Fibroblast of the aortic adventitia (primary cell): ENCODE measurements around the gene NEBL. TPM values are rescaled to one million over a fixed set of nuclear protein-coding genes. Genes with fewer than 3 reads are reported as not detected.

Experiments
- DNase-seq: peaks from one replicate; pipeline ENCODE4 v3.0.0-alpha.2; 2010; ENCODE audit warnings: low read depth
- H3K4me3 ChIP-seq: 2 replicates; pipeline ENCODE4 v1.5.1; 2011; ENCODE audit warnings: low read depth, mild to moderate bottlenecking, control low read depth, low read length, moderate library complexity
- CTCF ChIP-seq: IDR thresholded peaks from 2 replicates; pipeline ENCODE4 v1.5.1; 2011; ENCODE audit warnings: mild to moderate bottlenecking, low read length, control low read depth, inconsistent platforms; ENCODE audit not compliant: insufficient read depth
- total RNA-seq: library from RNA; depleted of rRNA; stranded (reverse); fragments of >200 nt; gene quantifications from 2 replicates; pipeline ENCODE4 v1.2.3, GENCODE V29; 2012; ENCODE audit warnings: low replicate concordance

NEBL gene
- total RNA-seq, 1 donor = 0.09 TPM

DNA sequence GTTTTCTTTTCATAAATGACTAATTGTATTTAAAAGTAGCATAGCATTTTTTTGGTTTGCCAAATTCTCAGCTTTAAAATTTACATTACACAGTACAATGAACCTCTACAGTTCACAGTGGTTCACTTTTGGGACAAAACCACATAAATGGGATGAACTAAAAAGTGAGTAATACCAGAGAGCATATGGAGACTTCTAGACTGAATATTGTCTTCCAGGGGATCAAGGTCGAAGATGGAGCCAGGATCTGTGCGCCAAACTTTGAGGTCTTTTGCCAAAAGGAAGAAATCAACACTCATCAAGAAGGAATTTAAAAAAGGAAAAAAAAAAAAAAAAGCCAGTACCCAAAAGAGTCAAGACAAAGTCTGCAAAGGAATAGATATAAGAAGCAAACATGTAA lies 87.5 kb downstream of the NEBL start:
- H3K4me3 ChIP-seq = no peak overlapping the region
- no peak for DNase-seq
- TF ChIP-seq CTCF = no peak

GRCh38 chr10:20806487-20806886 lies 90.6 kb downstream of the NEBL start:
- TF ChIP-seq CTCF = no peak
- H3K4me3 ChIP-seq = no peak overlapping the region
- DNase-seq = no peak

DNA sequence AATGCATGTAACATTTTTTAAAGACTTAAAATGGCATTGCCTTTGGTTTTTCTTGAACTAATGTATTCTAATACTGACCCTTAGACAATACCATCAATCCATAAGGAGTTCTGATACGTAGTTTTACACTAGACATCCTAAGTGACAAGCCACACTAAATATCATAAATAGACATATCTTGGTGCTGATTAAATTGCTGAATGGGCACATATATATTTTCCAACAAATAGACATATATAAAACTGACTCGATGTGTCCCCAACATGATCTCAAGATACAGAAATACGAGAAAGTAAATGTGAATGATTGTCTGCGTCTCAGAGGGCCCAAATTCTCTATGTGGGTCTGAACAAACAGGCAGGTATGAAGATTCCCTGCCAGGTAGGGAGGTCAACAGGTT lies 99.8 kb downstream of the NEBL start:
- no peak for DNase-seq
- H3K4me3 ChIP-seq = no peak overlapping the region
- TF ChIP-seq CTCF = no peak

- DNase-seq = no peak
- TF ChIP-seq CTCF = no peak
Observed at GRCh38 chr10:20795391-20795790, 101.7 kb downstream of the NEBL start.

GRCh38 chr10:20785174-20785573 lies 111.9 kb downstream of the NEBL start:
- H3K4me3 ChIP-seq = no peak overlapping the region
- no peak for DNase-seq
- TF ChIP-seq CTCF = no peak

More at GRCh38 chr10:20795391-20795790, 101.7 kb downstream of the NEBL start:
- no peak overlapping the region for H3K4me3 ChIP-seq

DNA sequence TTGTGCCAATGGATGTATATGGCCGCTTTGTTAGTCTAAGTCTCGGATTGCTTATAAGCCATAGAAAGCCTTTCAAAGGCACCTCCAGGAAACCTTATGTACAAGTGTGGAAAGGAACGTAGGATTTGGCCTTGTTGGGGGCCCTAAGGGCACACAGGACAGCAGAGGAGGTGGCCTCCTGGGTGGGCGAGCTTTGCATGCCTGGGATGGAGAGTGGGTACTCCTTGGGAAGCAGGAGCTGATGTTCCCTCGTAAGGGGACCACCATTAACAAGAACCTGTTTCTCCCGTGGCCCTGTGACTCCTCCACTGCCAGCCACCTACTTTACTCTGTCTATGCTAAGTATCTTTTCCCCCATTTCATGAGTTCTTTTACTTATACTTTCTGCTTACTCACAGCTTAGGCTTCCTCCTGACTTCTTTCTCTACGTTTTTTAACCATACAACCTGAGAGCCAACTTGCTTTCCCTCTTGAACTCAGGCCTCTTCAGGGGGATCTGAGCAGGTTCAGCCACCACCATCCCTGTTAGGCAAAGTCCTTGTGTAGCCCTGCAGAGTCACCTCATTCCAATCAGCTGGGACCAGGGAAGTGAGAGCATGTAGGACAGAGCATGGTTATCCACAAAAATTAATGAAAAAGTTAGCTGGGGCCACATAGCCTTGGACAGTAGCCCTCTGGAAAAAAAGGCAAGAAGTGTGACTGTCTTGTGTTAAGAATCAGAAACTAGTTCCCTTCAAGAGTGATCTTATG lies 118.9 kb downstream of the NEBL start:
- TF ChIP-seq CTCF = no peak
- H3K4me3 ChIP-seq = no peak overlapping the region
- DNase-seq = no peak
